Lung (tissue), 16 donors: ENCODE data around the gene TRIM42. TPM values are rescaled to one million over a fixed set of nuclear protein-coding genes. Genes with fewer than 3 reads are reported as not detected.
A peak's percentile ranks its signal among the peaks of the same experiment; 100 is the strongest.

Experiments
- ATAC-seq: fragments of 200-7000 bp; cut with Tn5 transposase; one replicate; pipeline ENCODE4 v1.9.1; 2020; ENCODE audit warnings: moderate number of reproducible peaks; ENCODE audit not compliant: insufficient read depth, low FRiP score
- DNase-seq, 3 donors: peaks; one replicate each; pipeline ENCODE4 v3.0.0-alpha.2; 2013 to 2017
- H3K27ac ChIP-seq, 2 donors: one replicate each; pipeline ENCODE4 v1.5.1; 2013; ENCODE audit warnings: mild to moderate bottlenecking in 2 of 2, moderate library complexity in 2 of 2, control low read depth in 1 of 2, inconsistent platforms in 1 of 2, low read depth in 1 of 2, low read length in 1 of 2
- H3K27me3 ChIP-seq, 3 donors: one replicate each; pipeline ENCODE4 v1.5.1; 2013; ENCODE audit warnings: low read length in 2 of 3; ENCODE audit not compliant: control insufficient read depth in 3 of 3, insufficient read depth in 3 of 3
- H3K36me3 ChIP-seq, 4 donors: one replicate each; pipeline ENCODE4 v1.5.1; 2013; ENCODE audit warnings: low read length in 4 of 4, mild to moderate bottlenecking in 1 of 4, moderate library complexity in 1 of 4; ENCODE audit not compliant: control insufficient read depth in 4 of 4, insufficient read depth in 4 of 4
- H3K4me1 ChIP-seq, 5 donors: one replicate each; pipeline ENCODE4 v1.5.1; 2013; ENCODE audit warnings: low read length in 5 of 5, mild to moderate bottlenecking in 2 of 5, moderate library complexity in 1 of 5; ENCODE audit not compliant: control insufficient read depth in 5 of 5, insufficient read depth in 5 of 5
- H3K4me3 ChIP-seq: one replicate; pipeline ENCODE4 v1.5.1; 2013; ENCODE audit warnings: mild to moderate bottlenecking, control low read depth, moderate library complexity
- H3K9ac ChIP-seq, 2 donors: one replicate each; pipeline ENCODE4 v1.5.1; 2013; ENCODE audit warnings: low read length in 2 of 2, control low read depth in 1 of 2; ENCODE audit not compliant: insufficient read depth in 1 of 2
- H3K9me3 ChIP-seq, 4 donors: one replicate each; pipeline ENCODE4 v1.5.1; 2013; ENCODE audit warnings: low read length in 3 of 4, mild to moderate bottlenecking in 1 of 4, moderate library complexity in 1 of 4; ENCODE audit not compliant: control insufficient read depth in 4 of 4, insufficient read depth in 3 of 4
- CTCF ChIP-seq: IDR thresholded peaks from 2 replicates; pipeline ENCODE4 v1.5.1; 2012; ENCODE audit warnings: mild to moderate bottlenecking; ENCODE audit errors: control extremely low read depth, extremely low read depth
- WGBS, 2 donors: extraction: QIAGEN DNeasy Blood & Tissue Kit; methylation state at CpG; one replicate each; pipeline ENCODE4 v1.1.7; 2013; 5-methylcytosine and 5-hydroxymethylcytosine counted together
- long read RNA-seq, 5 donors: transcript quantifications; one replicate each; lab custom pipeline, GENCODE V29; 2026
- polyA plus RNA-seq, 2 donors: library from polyadenylated mRNA; stranded (reverse); fragments of 200-250 nt; gene quantifications; one replicate each; pipeline ENCODE4 v1.2.1, GENCODE V29; 2013
- total RNA-seq, 2 donors: library from RNA; depleted of rRNA in 1 of 2; stranded (reverse); fragments of >200 nt in 1 of 2; gene quantifications; one replicate each; pipeline ENCODE4 v1.2.1, GENCODE V29; 2014 to 2021
- donor health status: control.
- donor health status: control.
- donor health status: Bipolar disorder and iron deficiency.
- donor health status: healthy.
- donor health status: DM: yes; HTN: yes; CAD: no.

TRIM42 gene
- total RNA-seq (not detected), polyA plus RNA-seq (not detected)
- long read RNA-seq, donor 1: 0 reads
- long read RNA-seq, donor 2: 0 reads
- long read RNA-seq, donor 3: 0 reads
- long read RNA-seq, donor 4: 0 reads
- long read RNA-seq, donor 5: 0 reads

- WGBS, 2 donors: 85 to 87% methylated on average over 2 of the region's 2 CpGs
- Histone ChIP-seq H3K27me3 (no peaks in the 10 kb centered on the region), H3K36me3 (no peaks in the 10 kb centered on the region), H3K9ac (no peak within 1 kb of the TSS), H3K9me3 (peaks cover 0 to 2% (median 0%) of the 10 kb centered on the region in 4 donors), H3K4me3 (no peak within 1 kb of the TSS), H3K4me1 (no peaks in the 10 kb centered on the region), H3K27ac (no peak within 1 kb of the TSS)
- no peak for TF ChIP-seq CTCF
- ATAC-seq (no peak), DNase-seq (no peak)
Measured at GRCh38 chr3:140677764-140678163, at the start of gene TRIM42. TSS of gene TRIM42 (plus strand) at chr3:140678064. CDS start at chr3:140678230, 166 bp downstream.

GRCh38 chr3:140628606-140629005, 49.3 kb upstream of the TRIM42 start:
- 40 to 65% methylated on average over 4 of the region's 4 CpGs for whole genome bisulfite sequencing, 2 donors
- no peak overlapping the region for H3K4me3 ChIP-seq
- no peaks in the 10 kb centered on the region for H3K4me1 ChIP-seq
- H3K9me3 ChIP-seq: no peaks in the 10 kb centered on the region
- no peak overlapping the region for H3K9ac ChIP-seq
- no peaks in the 10 kb centered on the region for H3K36me3 ChIP-seq
- H3K27ac ChIP-seq: no peak overlapping the region
- no peaks in the 10 kb centered on the region for H3K27me3 ChIP-seq
- ATAC-seq (no peak), DNase-seq (peak in 1 of 3 donors; percentile 8)
- no peak for TF ChIP-seq CTCF

- Histone ChIP-seq H3K36me3 (no peaks in the 10 kb centered on the region), H3K9ac (no peak overlapping the region), H3K27ac (no peak overlapping the region), H3K9me3 (no peaks in the 10 kb centered on the region), H3K4me3 (no peak overlapping the region), H3K27me3 (no peaks in the 10 kb centered on the region), H3K4me1 (no peaks in the 10 kb centered on the region)
- TF ChIP-seq CTCF: no peak
- DNase-seq (peak in 1 of 3 donors; percentile 18), ATAC-seq (peak; percentile 19)
- WGBS, 2 donors: 66 to 92% methylated on average over 3 of the region's 3 CpGs
Measured at GRCh38 chr3:140629357-140630137, 48.3 kb upstream of the TRIM42 start.
